Measurements from ENCODE around the gene MT2A.

Gene MT2A

DNA sequence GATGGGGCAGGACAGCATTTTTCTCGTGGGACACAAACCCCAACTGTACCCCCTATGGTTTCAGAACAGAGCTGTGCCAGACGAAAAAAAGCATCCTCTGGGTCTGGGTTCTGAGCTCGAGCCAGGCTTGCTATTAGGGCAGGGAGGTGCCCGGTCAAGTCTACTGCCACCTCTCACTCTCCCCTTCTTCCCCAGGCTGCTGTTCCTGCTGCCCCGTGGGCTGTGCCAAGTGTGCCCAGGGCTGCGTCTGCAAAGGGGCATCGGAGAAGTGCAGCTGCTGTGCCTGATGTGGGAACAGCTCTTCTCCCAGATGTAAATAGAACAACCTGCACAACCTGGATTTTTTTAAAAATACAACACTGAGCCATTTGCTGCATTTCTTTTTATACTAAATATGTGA, 18.3 kb downstream of the MT2A start:
- TF ChIP-seq, protein P1, sequence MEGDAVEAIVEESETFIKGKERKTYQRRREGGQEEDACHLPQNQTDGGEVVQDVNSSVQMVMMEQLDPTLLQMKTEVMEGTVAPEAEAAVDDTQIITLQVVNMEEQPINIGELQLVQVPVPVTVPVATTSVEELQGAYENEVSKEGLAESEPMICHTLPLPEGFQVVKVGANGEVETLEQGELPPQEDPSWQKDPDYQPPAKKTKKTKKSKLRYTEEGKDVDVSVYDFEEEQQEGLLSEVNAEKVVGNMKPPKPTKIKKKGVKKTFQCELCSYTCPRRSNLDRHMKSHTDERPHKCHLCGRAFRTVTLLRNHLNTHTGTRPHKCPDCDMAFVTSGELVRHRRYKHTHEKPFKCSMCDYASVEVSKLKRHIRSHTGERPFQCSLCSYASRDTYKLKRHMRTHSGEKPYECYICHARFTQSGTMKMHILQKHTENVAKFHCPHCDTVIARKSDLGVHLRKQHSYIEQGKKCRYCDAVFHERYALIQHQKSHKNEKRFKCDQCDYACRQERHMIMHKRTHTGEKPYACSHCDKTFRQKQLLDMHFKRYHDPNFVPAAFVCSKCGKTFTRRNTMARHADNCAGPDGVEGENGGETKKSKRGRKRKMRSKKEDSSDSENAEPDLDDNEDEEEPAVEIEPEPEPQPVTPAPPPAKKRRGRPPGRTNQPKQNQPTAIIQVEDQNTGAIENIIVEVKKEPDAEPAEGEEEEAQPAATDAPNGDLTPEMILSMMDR (IDR thresholded peaks at IDR 0.05; ENCODE audit: insufficient read depth, low read depth, low read length, missing control alignments), result no peak
- no peak for DNase-seq (ENCODE audit: low read depth)
- H3K4me3 ChIP-seq (ENCODE audit: low read depth, low read length), result no peak overlapping the region

DNA sequence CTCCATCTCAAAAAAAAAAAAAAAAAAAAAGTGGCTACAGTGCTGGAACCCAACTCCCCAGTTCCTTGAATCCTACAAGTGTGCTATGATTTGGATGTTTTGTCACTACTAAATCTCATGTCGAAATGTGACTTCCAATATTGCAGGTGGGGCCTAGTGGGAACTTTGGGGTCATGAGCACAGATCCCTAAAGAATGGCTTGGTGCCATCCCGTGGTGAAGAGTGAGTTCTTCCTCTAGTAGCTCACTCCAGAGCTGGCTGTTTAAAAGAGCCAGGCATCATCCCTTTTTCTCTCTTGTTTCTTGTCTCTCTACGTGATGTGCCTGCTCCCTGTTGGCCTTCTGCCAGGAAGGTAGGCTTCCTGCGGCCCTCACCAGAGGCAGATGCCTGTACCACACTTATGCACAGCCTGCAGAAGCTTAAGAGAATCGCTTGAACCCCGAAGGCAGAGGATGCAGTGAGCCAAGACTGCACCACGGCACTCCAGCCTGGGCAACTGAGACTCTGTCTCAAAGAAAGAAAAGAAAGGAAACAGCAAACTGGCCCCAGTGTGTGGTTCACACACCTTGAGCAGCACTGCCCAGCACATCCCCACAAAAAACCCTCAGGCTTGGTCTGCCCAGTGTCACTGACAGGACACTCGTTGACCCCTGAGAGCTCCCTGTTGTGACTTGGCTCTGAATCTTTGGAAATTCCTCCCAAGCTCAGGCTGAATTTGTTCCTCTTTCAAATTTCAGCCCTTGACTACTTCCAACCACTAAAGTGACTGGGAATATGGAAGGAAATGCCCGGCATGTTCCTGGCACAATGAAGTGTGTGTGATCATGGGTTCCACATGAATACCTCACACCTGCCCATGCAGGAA, 20.3 kb downstream of the MT2A start:
- H3K4me3 ChIP-seq (ENCODE audit: low read depth, low read length), result no peak overlapping the region
- TF ChIP-seq, protein P1 (IDR thresholded peaks at IDR 0.05; ENCODE audit: insufficient read depth, low read depth, low read length, missing control alignments), result no peak
- DNase-seq (ENCODE audit: low read depth), result no peak

DNA sequence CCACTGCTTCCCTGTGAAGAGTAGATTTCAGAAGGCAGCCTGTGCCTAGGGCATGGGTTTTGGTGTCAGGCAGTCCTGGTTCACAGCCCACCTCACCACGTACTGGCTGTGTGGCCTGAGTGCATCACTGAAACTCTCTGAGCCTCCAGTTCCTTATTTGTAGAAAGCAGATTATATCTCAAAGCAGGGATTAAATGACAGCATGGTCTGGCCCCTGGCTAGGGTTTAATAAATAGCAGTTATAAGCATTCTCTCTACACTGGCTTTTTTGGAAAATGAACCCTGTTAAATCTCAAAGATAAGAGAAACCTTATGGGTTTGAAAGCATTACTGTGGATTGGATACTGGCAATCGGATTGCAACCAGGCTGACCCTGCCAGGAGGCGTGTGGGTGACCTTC, 21.1 kb downstream of the MT2A start:
- H3K4me3 ChIP-seq (ENCODE audit: low read depth, low read length), result no peak overlapping the region
- no peak for DNase-seq (ENCODE audit: low read depth)
- TF ChIP-seq, protein P1 (IDR thresholded peaks at IDR 0.05; ENCODE audit: insufficient read depth, low read depth, low read length, missing control alignments), result no peak

DNA sequence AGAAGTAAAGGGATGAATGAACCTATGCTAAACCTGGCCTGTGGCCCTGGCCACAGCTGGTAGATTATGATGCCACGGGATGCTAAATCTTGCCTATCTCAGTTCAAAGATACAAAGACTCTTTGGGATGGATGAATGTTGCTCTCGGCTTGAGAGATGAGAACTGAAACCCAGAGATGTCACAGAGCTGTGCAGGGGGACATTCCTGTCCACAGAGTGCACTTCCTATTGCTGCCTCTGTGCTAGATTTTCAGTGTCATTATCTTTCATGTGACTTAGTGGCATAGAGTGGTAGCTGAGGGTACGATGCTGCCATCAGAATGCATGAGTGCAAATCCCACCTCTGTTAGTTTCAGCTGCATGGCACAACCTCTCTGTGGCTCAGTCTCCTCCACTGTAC, 21.8 kb downstream of the MT2A start:
- TF ChIP-seq, protein P1 (IDR thresholded peaks at IDR 0.05; ENCODE audit: insufficient read depth, low read depth, low read length, missing control alignments), result no peak

DNA sequence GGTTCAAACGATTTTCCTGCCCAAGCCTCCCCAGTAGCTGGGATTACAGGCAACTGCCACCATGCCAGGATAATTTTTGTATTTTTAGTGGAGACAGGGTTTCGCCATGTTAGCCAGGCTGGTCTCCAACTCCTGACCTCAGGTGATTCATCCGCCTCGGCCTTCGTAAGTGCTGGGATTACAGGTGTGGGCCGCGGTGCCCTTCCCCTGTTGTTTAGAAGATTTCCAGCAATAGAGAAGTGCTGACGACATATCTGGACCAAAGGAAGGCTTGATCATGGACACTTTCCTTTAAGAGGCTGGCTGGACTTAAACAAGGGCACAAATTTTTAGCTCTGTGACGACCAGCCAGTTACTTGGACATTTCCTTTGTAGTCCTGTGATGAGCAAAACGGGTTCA, 22.8 kb downstream of the MT2A start:
- TF ChIP-seq, protein P1 (IDR thresholded peaks at IDR 0.05; ENCODE audit: insufficient read depth, low read depth, low read length, missing control alignments), result no peak
- no peak overlapping the region for H3K4me3 ChIP-seq (ENCODE audit: low read depth, low read length)
- no peak for DNase-seq (ENCODE audit: low read depth)

More for the DNA sequence above, 21.8 kb downstream of the MT2A start:
- DNase-seq (ENCODE audit: low read depth), result peak; percentile 66
- no peak overlapping the region for H3K4me3 ChIP-seq (ENCODE audit: low read depth, low read length)

DNA sequence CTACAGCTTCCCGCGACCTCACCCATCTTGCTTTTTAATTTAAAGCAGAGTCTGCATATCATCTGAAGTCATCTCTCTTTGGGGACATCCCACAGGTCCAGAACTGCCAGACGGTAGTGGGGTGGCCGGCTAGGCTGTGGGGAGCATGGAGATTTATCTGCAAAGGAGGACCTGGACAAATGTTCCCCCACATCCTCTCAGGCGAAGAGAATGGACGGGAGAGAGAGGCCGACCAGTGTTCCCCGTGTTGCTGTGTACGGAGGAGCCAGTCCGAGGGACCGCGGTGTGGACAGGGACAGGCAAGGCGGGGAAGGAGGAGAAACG, 23.4 kb downstream of the MT2A start:
- TF ChIP-seq, protein P1 (IDR thresholded peaks at IDR 0.05; ENCODE audit: insufficient read depth, low read depth, low read length, missing control alignments), result no peak
- H3K4me3 ChIP-seq (ENCODE audit: low read depth, low read length), result no peak overlapping the region
- DNase-seq (ENCODE audit: low read depth), result no peak
